A549 (cell line): ENCODE data around the gene BAK1. TPM values are rescaled to one million over a fixed set of nuclear protein-coding genes. Genes with fewer than 3 reads are reported as not detected.

Experiments
- ATAC-seq, 2 experiments: fragments of 200-7000 bp in 1 of 2; fragments of >200 bp in 1 of 2; cut with Nextera tagmentation in 1 of 2; cut with Tn5 transposase in 1 of 2; 3 replicates each; pipeline versions ENCODE4 v1.8.0 to v1.9.1; 2018 to 2020; ENCODE audit warnings: mild to moderate bottlenecking in 1 of 2, moderate library complexity in 1 of 2
- CTCF ChIA-PET: fragments of 300-600 bp; sonication (Branson Sonifier 250); formaldehyde crosslinking; extraction: SDS; loops from one replicate; lab custom pipeline; 2021; ENCODE audit warnings: antibody characterized with exemption, inconsistent platforms; lab: Yijun Ruan, JAX
- POLR2A ChIA-PET: fragments of 350-600 bp; formaldehyde crosslinking; extraction: SDS; loops from one replicate; lab custom pipeline; 2021; ENCODE audit warnings: antibody characterized with exemption, inconsistent platforms; lab: Yijun Ruan, JAX
- DNase-seq, 2 experiments: peaks; one replicate each; pipeline versions ENCODE4 v3.0.0 to v3.0.0-alpha.2; 2011 to 2016; ENCODE audit warnings: low read depth in 1 of 2, low spot score in 1 of 2
- FAIRE-seq: peaks from 2 replicates; lab custom pipeline; 2011; peaks lifted over from hg19 to GRCh38; lab: Jason Lieb, UNC
- H3K27ac ChIP-seq, 2 experiments: fragments of >200 bp; sonication (Bioruptor Twin); formaldehyde crosslinking; 3 replicates each; pipeline ENCODE4 v1.5.1; 2016 to 2017
- H3K4me1 ChIP-seq: fragments of >200 bp; sonication (Bioruptor Twin); formaldehyde crosslinking; 3 replicates; pipeline ENCODE4 v1.6.1; 2016
- H3K4me2 ChIP-seq: fragments of >200 bp; sonication (Bioruptor Twin); formaldehyde crosslinking; 3 replicates; pipeline ENCODE4 v1.6.1; 2016
- H3K4me3 ChIP-seq: fragments of >200 bp; sonication (Bioruptor Twin); formaldehyde crosslinking; 3 replicates; pipeline ENCODE4 v1.5.1; 2016
- H3K9me3 ChIP-seq: fragments of >200 bp; sonication (Bioruptor Twin); formaldehyde crosslinking; 3 replicates; pipeline ENCODE4 v1.6.1; 2016
- BHLHE40 ChIP-seq: IDR thresholded peaks from 2 replicates; pipeline ENCODE4 v1.6.1; 2012; ENCODE audit warnings: low read depth, low read length, inconsistent platforms
- CBX2 ChIP-seq: fragments of 200-600 bp; sonication (generic); IDR thresholded peaks from 2 replicates; pipeline ENCODE4 v1.6.1; 2016; ENCODE audit warnings: low read depth, mild to moderate bottlenecking, borderline replicate concordance
- CBX8 ChIP-seq: fragments of 200-600 bp; sonication (generic); IDR thresholded peaks from 2 replicates; pipeline ENCODE4 v1.6.1; 2016
- CEBPB ChIP-seq, 2 experiments: fragments of >200 bp in 1 of 2; sonication (Bioruptor Twin) in 1 of 2; formaldehyde crosslinking in 1 of 2; IDR thresholded peaks; 2 replicates each; pipeline ENCODE4 v1.6.1; 2012 to 2016
- EHF ChIP-seq: fragments of 250-450 bp; sonication (Bioruptor Pico); IDR thresholded peaks from 2 replicates; pipeline ENCODE4 v1.5.0; 2020; ENCODE audit warnings: mild to moderate bottlenecking
- EP300 ChIP-seq, 2 experiments: fragments of >200 bp; sonication (Bioruptor Twin); formaldehyde crosslinking; IDR thresholded peaks; 2 replicates in 1 of 2; 3 replicates in 1 of 2; pipeline ENCODE4 v1.6.1; 2016 to 2017
- FOSL2 ChIP-seq, 2 experiments: fragments of 450-650 bp in 1 of 2; fragments of >200 bp in 1 of 2; sonication (Bioruptor Twin) in 1 of 2; formaldehyde crosslinking; IDR thresholded peaks; 2 replicates each; pipeline versions ENCODE4 v1.5.0 to v1.6.1; 2016 to 2020; ENCODE audit warnings: mild to moderate bottlenecking in 1 of 2, moderate library complexity in 1 of 2
- HDAC2 ChIP-seq: fragments of 200-600 bp; sonication (generic); IDR thresholded peaks from 2 replicates; pipeline ENCODE4 v1.6.1; 2016
- HOXA7 ChIP-seq: fragments of 250-450 bp; sonication (Bioruptor Pico); IDR thresholded peaks from 2 replicates; pipeline ENCODE4 v1.5.0; 2020; ENCODE audit warnings: mild to moderate bottlenecking, moderate library complexity
- KDM1A ChIP-seq: fragments of 200-600 bp; sonication (generic); IDR thresholded peaks from 2 replicates; pipeline ENCODE4 v1.6.1; 2016; ENCODE audit warnings: low read depth, mild to moderate bottlenecking
- MAFK ChIP-seq: fragments of 450-650 bp; IDR thresholded peaks from 2 replicates; pipeline ENCODE4 v1.6.1; 2014; ENCODE audit not compliant: partially characterized antibody
- MAZ ChIP-seq: fragments of 150-350 bp; IDR thresholded peaks from 2 replicates; pipeline ENCODE4 v1.6.1; 2014; ENCODE audit warnings: antibody characterized with exemption, low read depth, low read length, borderline replicate concordance
- MYC ChIP-seq: IDR thresholded peaks from 2 replicates; pipeline ENCODE4 v1.6.1; 2012; ENCODE audit warnings: mild to moderate bottlenecking, inconsistent platforms, low read length, improper control_type of control experiment, borderline replicate concordance
- PHF8 ChIP-seq: fragments of 200-600 bp; sonication (generic); IDR thresholded peaks from 2 replicates; pipeline ENCODE4 v1.6.1; 2016; ENCODE audit warnings: low read depth, mild to moderate bottlenecking, antibody characterized with exemption, moderate library complexity, borderline replicate concordance
- POLR2A ChIP-seq: IDR thresholded peaks from 2 replicates; pipeline ENCODE4 v1.6.1; 2012; ENCODE audit warnings: mild to moderate bottlenecking, low read length
- POLR2AphosphoS2 ChIP-seq: conservative IDR thresholded peaks from 2 replicates; pipeline ENCODE4 v1.6.1; 2012; ENCODE audit warnings: low read length, improper control_type of control experiment, inconsistent platforms
- RARB ChIP-seq: fragments of 250-450 bp; sonication (Bioruptor Pico); IDR thresholded peaks from 2 replicates; pipeline ENCODE4 v1.8.0; 2021; ENCODE audit warnings: mild to moderate bottlenecking, moderate library complexity
- SREBF2 ChIP-seq: fragments of 450-650 bp; IDR thresholded peaks from 2 replicates; pipeline ENCODE4 v1.6.1; 2014; ENCODE audit warnings: mild to moderate bottlenecking, moderate library complexity
- TFCP2L1 ChIP-seq: fragments of 250-450 bp; sonication (Bioruptor Pico); IDR thresholded peaks from 2 replicates; pipeline ENCODE4 v1.5.0; 2021; ENCODE audit warnings: mild to moderate bottlenecking
- ZC3H11A ChIP-seq: fragments of 450-650 bp; IDR thresholded peaks from 2 replicates; pipeline ENCODE4 v1.6.1; 2014; ENCODE audit warnings: antibody characterized with exemption, mild to moderate bottlenecking
- ZFP36 ChIP-seq: fragments of 450-650 bp; IDR thresholded peaks from 2 replicates; pipeline ENCODE4 v1.6.1; 2014; ENCODE audit warnings: borderline replicate concordance; ENCODE audit not compliant: partially characterized antibody
- WGBS: methylation state at CpG from one replicate; pipeline ENCODE4 v1.1.6; 2017; ENCODE audit errors: missing lambda C conversion rate; 5-methylcytosine and 5-hydroxymethylcytosine counted together
- polyA plus RNA-seq, 4 experiments: library from polyadenylated mRNA; depleted of rRNA in 3 of 4; stranded (reverse); fragments of >200 nt; fragmentation: RNase III in 1 of 4; extraction: RNeasy Plus Mini Kit Qiagen cat#74134 plus additional on column Dnase treatment in 1 of 4; gene quantifications; 2 replicates in 3 of 4; 3 replicates in 1 of 4; pipeline ENCODE4 v1.2.3, GENCODE V29; 2011 to 2017
- TF ChIP-seq, protein P1 (sequence below): IDR thresholded peaks from 2 replicates; pipeline ENCODE4 v1.6.1; 2012
- TF ChIP-seq, protein P2 (sequence below): fragments of 250-450 bp; sonication (Bioruptor Pico); IDR thresholded peaks from 2 replicates; pipeline ENCODE4 v1.5.0; 2021; ENCODE audit warnings: mild to moderate bottlenecking, moderate library complexity, borderline replicate concordance
- TF ChIP-seq, protein P3 (sequence below): fragments of 200-600 bp; sonication (generic); IDR thresholded peaks from 2 replicates; pipeline ENCODE4 v1.6.1; 2016; ENCODE audit warnings: antibody characterized with exemption, mild to moderate bottlenecking, moderate library complexity
- TF ChIP-seq, protein P4 (sequence below): fragments of 450-650 bp; IDR thresholded peaks from 2 replicates; pipeline ENCODE4 v1.6.1; 2014; ENCODE audit warnings: antibody characterized with exemption
- TF ChIP-seq, protein P5 (sequence below): IDR thresholded peaks from 2 replicates; pipeline ENCODE4 v1.6.1; 2012
- TF ChIP-seq, protein P6 (sequence below): IDR thresholded peaks from 2 replicates; pipeline ENCODE4 v1.6.1; 2012; ENCODE audit warnings: low read depth, borderline replicate concordance

Gene BAK1
- polyA plus RNA-seq, 2 of the 4 experiments (the other 2 are of a cell fraction), result 11.9 to 19.0 TPM

DNA sequence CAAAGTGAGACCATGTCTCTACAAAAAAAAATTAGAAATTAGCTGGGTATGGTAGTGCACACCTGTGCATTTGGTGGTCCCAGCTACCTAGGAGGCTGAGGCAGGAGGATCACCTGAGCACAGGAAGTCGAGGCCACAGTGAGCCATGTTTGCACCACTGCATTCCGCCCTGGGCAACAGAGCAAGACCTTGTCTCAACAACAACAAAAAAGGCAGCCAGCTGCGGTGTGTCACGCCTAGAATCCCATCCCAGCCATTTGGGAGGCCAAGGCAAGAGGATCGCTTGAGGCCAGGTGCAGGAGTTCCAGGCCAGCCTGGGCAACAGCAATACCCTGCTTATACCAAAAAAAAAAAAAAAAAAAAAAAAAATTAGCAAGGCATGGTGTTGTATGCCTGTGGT, 1.1 kb upstream of the BAK1 start:
- POLR2A ChIA-PET, result interaction anchor here (0.6 kb wide), 1 partner anchor 163 kb away, joined by 3 read pairs; the partner anchor contains the start of gene CUTA
- H3K4me2 ChIP-seq, result no peak overlapping the region

DNA sequence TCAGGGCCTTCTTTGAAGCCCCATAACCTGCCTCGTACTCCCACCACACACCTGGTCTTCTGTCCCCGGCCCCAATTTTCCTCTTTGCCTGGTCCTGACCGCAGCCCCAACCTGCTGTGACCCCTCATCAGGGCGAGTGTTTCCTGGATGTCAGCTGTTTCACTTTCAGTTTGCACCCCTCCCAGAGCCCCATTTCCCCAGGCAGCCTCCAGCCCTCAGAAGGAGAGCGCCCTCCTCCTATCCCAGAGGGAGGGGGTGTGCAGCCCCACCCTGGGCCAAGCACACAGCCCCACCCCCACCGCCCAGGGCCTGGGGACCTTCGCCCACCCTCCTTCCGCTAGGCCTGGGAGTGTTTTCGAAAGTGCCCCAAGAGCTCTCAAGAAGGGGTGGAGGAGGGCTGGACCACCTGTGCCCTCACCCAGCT, 1.5 kb downstream of the BAK1 start:
- H3K4me2 ChIP-seq, result peak overlapping the region; percentile 74
- CTCF ChIA-PET, result interaction anchor here (1.1 to 4.3 kb wide), 5 partner anchors 10 to 153 kb away, joined by 3 to 33 read pairs (median 3); no protein-coding TSS in a partner anchor
- DNase-seq (no peak), FAIRE-seq (no peak), ATAC-seq (no peak)
- peak overlapping the region in 1 of 2 experiments; percentile 96; a peak in 2 of 6 replicates for H3K27ac ChIP-seq
- peaks cover 23% of the 10 kb centered on the region for H3K4me1 ChIP-seq
- POLR2A ChIA-PET, result interaction anchor here (1.2 kb wide), 1 partner anchor 124 kb away, joined by 4 read pairs; the partner anchor contains the start of gene ZBTB9
- no peaks in the 10 kb centered on the region for H3K9me3 ChIP-seq
- 85% methylated on average over 4 of the region's 9 CpGs for WGBS
- TF ChIP-seq HDAC2 (no peak), TFCP2L1 (CRISPR knock-in tag) (no peak)
- H3K4me3 ChIP-seq, result peak overlapping the region; percentile 84; the same call in 1 of the 3 replicates

More for the DNA sequence above, 1.1 kb upstream of the BAK1 start:
- FAIRE-seq, result no peak
- Histone ChIP-seq H3K27ac (peak overlapping the region in 1 of 2 experiments; percentile 96; a peak in 1 of 6 replicates), H3K9me3 (no peaks in the 10 kb centered on the region), H3K4me1 (peaks cover 28% of the 10 kb centered on the region), H3K4me3 (no peak overlapping the region)
- CTCF ChIA-PET, result interaction anchor here (0.5 to 4.3 kb wide), 7 partner anchors 12 to 1718 kb away, joined by 3 to 33 read pairs (median 3); no protein-coding TSS in a partner anchor
- DNase-seq, result no peak
- ATAC-seq, result no peak
- WGBS, result 87% methylated on average over 5 of the region's 5 CpGs
- TF ChIP-seq PHF8 (no peak), EP300 (IDR thresholded peaks at IDR 0.05) (no peak), CBX8 (no peak), KDM1A (no peak), POLR2AphosphoS2 (no peak), EHF (CRISPR knock-in tag) (no peak), ZC3H11A (no peak), RARB (no peak)
- TF ChIP-seq, protein P1, sequence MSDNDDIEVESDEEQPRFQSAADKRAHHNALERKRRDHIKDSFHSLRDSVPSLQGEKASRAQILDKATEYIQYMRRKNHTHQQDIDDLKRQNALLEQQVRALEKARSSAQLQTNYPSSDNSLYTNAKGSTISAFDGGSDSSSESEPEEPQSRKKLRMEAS, result no peak
- TF ChIP-seq, protein P2, sequence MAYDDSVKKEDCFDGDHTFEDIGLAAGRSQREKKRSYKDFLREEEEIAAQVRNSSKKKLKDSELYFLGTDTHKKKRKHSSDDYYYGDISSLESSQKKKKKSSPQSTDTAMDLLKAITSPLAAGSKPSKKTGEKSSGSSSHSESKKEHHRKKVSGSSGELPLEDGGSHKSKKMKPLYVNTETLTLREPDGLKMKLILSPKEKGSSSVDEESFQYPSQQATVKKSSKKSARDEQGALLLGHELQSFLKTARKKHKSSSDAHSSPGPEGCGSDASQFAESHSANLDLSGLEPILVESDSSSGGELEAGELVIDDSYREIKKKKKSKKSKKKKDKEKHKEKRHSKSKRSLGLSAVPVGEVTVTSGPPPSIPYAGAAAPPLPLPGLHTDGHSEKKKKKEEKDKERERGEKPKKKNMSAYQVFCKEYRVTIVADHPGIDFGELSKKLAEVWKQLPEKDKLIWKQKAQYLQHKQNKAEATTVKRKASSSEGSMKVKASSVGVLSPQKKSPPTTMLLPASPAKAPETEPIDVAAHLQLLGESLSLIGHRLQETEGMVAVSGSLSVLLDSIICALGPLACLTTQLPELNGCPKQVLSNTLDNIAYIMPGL, result no peak

DNA sequence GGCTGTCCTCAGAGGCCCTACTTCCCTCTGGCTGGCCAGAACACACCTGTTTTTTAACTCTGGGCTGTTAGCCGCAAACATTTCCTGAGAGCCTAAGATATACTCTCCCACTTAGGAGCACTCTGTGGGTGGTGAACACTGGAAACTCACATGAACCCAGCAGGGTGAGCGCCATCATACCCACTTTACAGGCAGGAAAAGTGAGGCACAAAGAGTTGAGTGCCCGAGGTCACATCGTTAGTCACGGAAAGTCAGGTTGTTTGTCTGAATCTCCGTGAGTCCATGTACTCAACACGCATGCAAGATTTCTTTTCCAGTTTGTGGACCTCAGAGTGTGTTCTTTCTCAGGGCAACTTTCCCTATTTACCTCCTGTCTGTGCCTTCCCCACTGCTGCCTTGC, 1.9 kb downstream of the BAK1 start:
- Histone ChIP-seq H3K4me3 (no peak overlapping the region), H3K27ac (no peak overlapping the region), H3K9me3 (no peaks in the 10 kb centered on the region), H3K4me2 (peak overlapping the region; percentile 74; the same call in 2 of the 3 replicates), H3K4me1 (peaks cover 23% of the 10 kb centered on the region)
- 88% methylated on average over 7 of the region's 7 CpGs for WGBS
- ATAC-seq, result no peak
- no peak for DNase-seq
- ChIA-PET CTCF (no interaction called here), POLR2A (no interaction called here)
- FAIRE-seq, result no peak
- no peak for TF ChIP-seq MAZ
- no peak for TF ChIP-seq POLR2A
- TF ChIP-seq, protein P3, sequence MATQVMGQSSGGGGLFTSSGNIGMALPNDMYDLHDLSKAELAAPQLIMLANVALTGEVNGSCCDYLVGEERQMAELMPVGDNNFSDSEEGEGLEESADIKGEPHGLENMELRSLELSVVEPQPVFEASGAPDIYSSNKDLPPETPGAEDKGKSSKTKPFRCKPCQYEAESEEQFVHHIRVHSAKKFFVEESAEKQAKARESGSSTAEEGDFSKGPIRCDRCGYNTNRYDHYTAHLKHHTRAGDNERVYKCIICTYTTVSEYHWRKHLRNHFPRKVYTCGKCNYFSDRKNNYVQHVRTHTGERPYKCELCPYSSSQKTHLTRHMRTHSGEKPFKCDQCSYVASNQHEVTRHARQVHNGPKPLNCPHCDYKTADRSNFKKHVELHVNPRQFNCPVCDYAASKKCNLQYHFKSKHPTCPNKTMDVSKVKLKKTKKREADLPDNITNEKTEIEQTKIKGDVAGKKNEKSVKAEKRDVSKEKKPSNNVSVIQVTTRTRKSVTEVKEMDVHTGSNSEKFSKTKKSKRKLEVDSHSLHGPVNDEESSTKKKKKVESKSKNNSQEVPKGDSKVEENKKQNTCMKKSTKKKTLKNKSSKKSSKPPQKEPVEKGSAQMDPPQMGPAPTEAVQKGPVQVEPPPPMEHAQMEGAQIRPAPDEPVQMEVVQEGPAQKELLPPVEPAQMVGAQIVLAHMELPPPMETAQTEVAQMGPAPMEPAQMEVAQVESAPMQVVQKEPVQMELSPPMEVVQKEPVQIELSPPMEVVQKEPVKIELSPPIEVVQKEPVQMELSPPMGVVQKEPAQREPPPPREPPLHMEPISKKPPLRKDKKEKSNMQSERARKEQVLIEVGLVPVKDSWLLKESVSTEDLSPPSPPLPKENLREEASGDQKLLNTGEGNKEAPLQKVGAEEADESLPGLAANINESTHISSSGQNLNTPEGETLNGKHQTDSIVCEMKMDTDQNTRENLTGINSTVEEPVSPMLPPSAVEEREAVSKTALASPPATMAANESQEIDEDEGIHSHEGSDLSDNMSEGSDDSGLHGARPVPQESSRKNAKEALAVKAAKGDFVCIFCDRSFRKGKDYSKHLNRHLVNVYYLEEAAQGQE, result no peak
- TF ChIP-seq SREBF2, result no peak
- no peak for TF ChIP-seq CBX2
- TF ChIP-seq, protein P4, sequence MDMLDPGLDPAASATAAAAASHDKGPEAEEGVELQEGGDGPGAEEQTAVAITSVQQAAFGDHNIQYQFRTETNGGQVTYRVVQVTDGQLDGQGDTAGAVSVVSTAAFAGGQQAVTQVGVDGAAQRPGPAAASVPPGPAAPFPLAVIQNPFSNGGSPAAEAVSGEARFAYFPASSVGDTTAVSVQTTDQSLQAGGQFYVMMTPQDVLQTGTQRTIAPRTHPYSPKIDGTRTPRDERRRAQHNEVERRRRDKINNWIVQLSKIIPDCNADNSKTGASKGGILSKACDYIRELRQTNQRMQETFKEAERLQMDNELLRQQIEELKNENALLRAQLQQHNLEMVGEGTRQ, result no peak
- TF ChIP-seq, protein P5, sequence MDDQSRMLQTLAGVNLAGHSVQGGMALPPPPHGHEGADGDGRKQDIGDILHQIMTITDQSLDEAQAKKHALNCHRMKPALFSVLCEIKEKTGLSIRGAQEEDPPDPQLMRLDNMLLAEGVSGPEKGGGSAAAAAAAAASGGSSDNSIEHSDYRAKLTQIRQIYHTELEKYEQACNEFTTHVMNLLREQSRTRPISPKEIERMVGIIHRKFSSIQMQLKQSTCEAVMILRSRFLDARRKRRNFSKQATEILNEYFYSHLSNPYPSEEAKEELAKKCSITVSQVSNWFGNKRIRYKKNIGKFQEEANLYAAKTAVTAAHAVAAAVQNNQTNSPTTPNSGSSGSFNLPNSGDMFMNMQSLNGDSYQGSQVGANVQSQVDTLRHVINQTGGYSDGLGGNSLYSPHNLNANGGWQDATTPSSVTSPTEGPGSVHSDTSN, result no peak
- TF ChIP-seq BHLHE40, result no peak
- TF ChIP-seq ZFP36, result no peak
- TF ChIP-seq HOXA7, result no peak
- TF ChIP-seq FOSL2 (IDR thresholded peaks at IDR 0.05), result no peak
- TF ChIP-seq FOSL2 (CRISPR knock-in tag; IDR thresholded peaks at IDR 0.05), result no peak
- TF ChIP-seq, protein P6, sequence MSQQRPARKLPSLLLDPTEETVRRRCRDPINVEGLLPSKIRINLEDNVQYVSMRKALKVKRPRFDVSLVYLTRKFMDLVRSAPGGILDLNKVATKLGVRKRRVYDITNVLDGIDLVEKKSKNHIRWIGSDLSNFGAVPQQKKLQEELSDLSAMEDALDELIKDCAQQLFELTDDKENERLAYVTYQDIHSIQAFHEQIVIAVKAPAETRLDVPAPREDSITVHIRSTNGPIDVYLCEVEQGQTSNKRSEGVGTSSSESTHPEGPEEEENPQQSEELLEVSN, result no peak
- no peak for TF ChIP-seq MAFK
- no peak for TF ChIP-seq CBX8
- no peak for TF ChIP-seq MYC
- no peak for TF ChIP-seq CEBPB (IDR thresholded peaks at IDR 0.05)
- no peak for TF ChIP-seq RARB
